Islet of Langerhans (tissue), 1 donor: ENCODE measurements around the gene PTPRB.
"Not testable (repeated sequence)": the region's sequence is repeated elsewhere in the genome, so short reads cannot be mapped to it uniquely, and the experiment has no call there.

ENCODE experiments used
- FAIRE-seq: peaks from one replicate; lab custom pipeline; 2011; peaks lifted over from hg19 to GRCh38; lab: Jason Lieb, UNC

Gene PTPRB

DNA sequence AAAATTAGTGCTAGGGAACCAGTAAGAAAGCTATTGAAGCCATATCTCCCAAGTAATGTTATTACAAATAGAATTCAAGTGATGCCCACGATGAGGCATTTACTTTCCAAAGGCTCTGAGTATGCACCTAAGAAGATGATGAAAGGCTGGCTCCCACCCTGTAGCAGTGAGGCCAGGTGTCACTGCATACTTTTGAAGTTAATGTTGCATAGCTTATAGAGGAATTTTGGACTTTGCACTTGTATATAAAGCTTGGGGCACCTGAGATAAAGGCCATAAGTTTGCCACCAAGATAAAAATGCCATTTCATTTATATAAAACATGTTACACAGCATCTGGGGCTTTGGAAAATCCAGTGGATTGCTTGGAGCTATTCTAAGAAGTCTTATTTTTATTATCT lies 96.2 kb downstream of the PTPRB start:
- no peak for FAIRE-seq

DNA sequence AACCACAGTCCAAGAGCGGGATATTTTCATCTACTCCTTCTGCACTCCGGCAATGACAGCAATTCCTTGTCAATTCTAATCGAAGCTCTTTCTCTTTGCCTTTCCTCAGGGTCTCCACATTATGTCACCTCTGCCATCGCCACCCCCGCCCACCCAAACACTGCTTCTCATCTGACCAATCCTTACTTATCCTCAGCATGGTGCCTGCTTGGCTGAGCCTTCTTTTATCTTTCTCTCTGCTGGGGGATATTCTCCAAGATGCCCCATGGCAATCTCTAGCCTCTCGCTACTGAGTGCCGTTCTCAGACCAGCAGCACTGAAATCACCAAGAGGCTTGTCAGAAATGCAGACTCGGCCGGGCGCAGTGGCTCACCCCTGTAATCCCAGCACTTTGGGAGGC lies 100.6 kb downstream of the PTPRB start:
- FAIRE-seq, result no peak

DNA sequence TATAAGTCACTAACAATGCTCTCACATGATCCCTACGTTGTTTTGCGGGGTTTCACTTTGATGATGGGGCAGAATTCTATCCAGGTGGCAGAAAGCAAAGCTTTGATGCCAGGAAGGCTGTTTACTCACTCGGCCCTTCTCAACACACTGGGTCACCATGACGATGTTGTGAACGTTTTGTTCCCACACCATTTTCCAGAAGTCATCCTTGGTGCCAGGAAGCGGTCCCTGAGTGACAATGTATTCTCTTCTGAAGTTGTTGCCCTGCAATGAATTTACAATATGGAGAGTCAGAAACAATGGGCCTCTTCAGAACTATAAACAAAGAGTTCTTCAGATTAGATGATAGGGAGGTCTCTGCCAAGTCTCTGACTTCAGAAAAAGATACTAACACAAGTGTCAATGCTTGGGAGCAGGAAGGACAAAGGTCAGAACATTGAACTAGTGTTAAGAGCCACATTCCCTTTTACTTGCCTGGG lies 101.3 kb downstream of the PTPRB start:
- FAIRE-seq, result no peak

DNA sequence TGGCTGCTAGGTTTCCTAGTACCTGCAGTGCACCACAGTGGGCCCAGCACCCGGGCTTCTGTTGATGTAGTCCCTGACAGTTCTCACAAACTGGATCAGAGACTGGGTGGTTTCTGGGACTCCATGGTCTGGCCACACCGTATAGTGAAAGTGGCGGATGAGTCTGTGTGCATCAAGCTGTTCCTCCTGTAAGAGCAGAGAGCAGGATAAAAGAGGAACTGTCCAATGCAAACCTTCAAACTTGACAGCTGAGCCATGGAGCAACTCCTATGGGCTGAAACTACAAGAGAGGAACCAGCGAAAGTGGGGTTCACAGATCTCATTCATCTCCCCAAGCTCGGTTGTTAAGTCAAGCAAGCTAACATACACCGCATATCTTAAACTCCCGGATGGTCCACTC lies 102.8 kb downstream of the PTPRB start:
- FAIRE-seq, result no peak

DNA sequence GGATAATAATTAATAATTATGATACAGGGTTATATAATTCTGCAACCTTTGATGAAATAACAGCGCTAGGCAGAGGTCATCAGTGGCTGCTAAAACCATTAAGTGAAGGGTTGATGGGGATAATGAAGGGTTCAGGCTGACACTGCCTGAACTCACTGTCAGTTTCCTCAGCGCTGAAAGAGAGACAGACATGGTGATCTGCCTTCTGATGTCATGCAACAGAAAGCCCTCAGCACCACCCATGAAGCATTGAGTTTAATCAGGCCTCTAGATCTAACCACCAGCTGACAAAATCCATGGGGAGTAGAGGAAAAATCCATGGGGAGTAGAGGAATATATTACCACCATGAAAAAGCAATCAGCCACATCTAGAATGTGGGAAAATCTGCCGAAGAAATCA lies 107.6 kb downstream of the PTPRB start:
- no peak for FAIRE-seq

DNA sequence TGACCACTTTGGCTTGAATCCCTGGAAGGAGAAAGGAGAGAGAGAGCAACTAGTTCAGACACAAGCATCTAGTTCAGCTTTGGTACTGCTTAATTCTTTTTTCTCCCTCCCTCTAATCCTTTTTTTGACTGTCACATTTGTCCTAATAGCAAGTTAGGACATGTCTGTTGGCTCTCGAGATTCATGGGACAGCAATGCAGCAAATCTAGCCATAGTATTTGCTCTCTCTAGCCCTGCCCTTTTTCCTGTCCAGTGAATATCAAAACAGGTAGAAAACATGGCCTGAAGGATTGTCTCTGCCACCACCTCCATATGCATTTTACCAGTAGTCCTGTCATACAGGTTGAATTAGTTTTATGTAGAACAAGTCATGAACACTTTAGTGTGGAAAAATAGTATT lies 116.4 kb downstream of the PTPRB start:
- FAIRE-seq, result no peak

DNA sequence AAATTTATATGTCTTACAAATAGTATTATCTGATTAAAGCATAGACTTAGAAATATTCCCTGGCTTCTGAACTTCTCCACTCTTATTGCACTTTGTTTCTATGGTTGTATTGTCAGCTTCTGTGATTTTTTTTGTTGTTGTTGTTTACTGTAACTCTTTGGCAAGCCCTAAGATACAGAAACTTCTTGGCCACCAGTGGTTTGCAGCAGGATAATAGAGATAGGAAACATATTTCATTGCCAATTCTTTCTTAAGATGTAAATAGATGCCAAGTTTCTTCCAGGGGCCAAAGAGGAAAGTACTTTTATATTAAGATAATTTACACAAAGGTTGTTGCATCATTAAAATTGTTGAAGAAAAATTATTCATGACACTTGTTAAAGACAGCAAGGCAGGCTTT lies 123.8 kb downstream of the PTPRB start:
- no peak for FAIRE-seq

DNA sequence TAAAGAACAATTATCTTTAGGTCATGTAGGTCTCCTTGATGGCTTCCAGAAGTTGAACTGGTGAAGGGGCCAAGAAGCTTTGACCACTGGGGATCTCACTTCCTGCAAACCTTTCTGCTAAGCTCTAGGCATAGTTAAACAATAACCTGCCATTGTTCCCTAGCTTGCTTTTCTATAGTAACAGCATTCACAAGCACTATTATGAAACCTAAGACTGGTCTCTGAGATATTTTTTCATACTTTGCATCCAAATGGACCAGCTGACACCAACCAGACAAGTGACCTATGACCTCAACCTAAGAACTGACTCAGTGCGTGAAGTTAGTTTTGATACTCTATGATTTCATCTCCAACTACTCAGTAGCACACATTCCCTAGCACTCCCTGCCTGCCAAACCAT lies 129.1 kb downstream of the PTPRB start:
- no peak for FAIRE-seq

DNA sequence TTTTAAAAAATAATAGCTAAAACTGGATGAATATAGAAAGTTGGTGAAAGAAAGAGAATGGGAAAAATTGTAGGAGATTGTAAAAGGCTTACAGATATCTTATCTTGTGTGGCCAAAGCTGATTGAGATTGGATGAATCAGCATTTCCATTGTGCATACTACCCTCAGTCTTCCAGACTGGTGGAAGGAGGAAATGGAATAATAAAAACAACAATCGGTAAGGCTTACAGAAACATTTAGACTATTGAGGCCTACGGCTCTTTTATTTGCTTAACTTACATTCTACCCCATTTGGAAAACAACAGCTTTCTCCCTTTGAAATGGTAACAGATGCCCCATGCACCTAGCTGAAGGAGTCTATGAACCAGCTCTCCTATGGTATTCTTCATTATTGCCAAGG lies 129.8 kb downstream of the PTPRB start:
- no peak for FAIRE-seq

DNA sequence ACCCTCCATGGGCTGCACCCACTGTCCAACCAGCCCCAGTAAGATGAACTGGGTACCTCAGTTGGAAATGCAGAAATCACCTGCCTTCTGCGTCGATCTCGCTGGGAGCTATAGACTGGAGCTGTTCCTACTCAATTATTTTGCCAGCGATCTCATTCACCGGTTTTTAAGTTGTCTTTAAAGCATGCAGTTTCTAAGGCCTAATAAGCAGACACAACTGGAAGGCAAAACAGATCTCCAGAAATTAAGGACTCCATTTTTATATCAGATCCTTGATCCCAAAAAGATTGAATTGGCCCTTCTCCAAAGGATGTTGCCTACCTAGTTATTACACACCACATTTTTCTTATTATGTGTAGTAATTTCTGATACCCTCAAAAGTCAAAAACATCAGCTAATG lies 139.7 kb downstream of the PTPRB start:
- no peak for FAIRE-seq

DNA sequence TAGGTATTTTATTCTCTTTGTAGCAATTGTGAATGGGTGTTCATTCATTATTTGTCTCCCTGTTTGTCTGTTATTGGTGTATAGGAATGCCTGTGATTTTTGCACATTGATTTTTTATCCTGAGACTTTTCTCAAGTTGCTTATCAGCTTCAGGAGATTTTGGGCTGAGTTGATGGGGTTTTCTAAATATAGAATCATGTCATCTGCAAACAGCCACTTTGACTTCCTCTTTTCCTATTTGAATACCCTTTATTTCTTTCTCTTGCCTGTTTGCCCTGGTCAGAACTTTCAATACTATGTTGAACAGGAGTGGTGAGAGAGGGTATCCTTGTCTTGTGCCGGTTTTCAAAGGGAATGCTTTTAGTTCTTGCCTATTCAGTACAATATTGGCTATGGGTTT lies 144.3 kb downstream of the PTPRB start:
- not testable (repeated sequence) for FAIRE-seq

DNA sequence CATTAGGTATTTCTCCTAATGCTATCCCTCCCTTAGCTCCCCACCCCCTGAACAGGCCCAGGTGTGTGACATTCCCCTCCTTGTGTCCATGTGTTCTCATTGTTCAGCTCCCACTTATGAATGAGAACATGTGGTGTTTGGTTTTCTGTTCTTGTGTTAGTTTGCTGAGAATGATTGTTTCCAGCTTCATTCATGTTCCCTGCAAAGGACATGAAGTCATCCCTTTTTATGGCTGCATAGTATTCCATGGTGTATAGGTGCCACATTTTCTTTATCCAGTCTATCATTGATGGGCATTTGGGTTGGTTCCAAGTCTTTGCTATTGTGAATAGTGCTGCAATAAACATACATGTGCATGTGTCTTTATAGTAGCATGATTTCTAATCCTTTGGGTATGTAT lies 146.3 kb downstream of the PTPRB start:
- FAIRE-seq, result not testable (repeated sequence)

DNA sequence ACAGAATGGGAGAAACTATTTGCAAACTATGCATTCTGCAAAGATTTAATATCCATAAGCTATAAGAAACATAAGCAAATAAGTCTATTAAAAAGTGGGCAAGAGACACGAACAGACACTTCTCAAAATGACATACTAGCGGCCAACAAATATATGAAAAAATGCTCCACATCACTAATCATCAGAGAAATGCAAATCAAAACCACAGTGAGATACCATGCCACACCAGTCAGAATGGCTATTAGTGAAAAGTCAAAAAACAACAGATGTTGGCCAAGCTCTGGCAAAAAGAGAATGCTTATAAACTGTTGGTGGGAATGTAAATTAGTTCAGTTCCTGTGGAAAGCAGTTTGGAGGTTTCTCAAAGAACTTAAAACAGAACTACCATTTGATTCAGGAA lies 149.8 kb downstream of the PTPRB start:
- no peak for FAIRE-seq

DNA sequence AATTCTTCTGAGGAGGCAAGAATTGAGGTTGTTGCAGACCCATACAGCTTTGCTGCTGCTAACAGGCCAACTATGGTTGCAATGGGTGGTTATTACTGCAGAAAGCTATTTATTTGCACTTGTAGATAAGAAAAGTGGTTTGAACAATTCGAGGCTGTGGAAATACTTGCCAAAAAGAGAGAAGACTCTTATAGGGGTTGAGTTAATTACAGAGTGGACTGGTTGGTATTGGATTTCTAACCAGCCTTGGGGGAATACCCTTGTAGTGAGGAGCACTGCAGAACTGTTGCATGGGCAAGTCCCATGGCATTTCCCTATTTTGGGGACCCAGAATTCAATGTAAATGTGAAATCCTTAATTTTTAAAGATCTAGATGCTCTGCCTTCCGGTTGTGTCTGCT lies 150.6 kb downstream of the PTPRB start:
- FAIRE-seq, result no peak

DNA sequence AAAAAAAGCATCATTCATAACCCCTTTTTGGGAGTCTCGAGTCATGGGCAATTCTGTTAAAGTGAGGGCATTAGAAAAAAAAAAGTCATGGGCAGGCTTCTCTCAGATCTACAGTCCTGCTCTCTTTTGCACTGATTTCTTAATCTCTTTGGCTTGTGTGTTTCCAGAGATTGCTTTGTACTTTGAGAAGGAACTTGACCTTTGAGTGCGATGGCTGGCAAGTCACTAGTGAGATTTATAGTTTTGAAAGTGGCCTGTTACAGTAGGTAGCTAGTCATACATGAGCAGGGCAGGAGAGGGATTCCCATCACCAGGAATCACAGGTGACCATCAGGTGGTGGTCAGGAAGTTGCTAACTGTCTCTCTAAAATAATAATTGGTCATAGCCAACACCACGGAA lies 151.5 kb downstream of the PTPRB start:
- FAIRE-seq, result no peak

DNA sequence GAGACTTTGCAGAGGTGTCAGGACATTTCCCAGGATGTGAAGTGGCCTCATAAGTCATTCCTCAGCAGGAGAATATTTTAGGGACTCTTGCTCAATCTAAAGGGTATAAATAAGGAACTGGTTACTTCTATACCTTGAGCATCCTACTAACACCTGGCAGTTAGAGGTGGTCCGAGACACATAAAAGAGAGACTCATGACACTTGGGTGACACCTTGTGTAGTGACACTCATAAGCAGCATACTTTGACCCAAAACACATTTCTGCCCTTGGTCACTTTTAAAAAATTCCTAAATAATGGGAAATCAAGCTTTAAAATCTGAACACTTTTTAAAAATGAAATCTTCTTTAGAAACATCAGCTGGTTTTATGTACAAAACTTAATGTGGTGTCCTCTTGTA lies 152.8 kb downstream of the PTPRB start:
- FAIRE-seq, result no peak

DNA sequence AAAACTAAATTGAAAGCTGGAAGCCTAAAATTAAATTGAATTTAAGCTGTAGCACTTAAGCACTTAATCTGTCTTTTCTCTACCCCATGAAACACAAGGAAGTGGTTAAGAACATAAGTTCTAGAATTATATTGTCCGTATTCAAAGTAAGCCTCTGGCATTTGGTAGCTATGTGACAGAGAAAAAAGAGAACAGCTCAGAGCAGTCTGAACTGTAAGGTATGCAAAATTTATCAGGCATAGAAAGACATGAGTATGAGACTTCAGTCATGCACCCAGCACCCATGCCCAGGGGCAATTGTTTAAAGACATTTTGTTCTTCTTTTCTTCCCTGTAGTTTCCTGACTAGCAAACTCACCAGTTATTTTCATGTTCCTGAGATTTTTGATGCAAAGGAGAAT lies 154.5 kb downstream of the PTPRB start:
- FAIRE-seq, result no peak

DNA sequence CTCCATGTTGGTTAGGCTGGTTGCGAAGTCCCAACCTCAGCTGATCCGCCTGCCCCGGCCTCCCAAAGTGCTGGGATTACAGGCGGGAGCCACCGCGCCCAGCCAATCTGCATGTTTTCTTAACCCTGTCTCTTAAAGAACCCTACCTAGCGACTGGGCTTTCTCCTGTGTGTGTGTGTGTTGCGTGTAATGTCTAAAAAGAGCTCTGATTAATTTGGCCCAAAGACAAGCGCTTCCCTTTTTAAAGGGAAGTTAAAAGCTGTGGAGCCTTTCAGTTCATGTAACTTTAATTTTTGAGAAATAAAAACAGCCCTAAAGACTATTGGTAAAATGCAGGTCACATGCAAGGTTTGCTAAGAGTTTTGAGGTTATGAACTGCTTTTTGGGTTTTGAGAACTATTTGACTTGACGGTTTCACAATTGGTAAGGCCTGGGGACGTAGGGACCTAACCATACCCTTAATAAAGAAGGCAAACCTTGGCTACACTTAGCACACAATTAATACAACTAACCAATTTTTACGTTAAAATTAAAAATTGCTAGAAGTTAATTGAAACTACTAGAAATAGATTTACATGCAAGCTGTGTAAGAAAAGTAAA lies 167.9 kb downstream of the PTPRB start:
- FAIRE-seq, result no peak

DNA sequence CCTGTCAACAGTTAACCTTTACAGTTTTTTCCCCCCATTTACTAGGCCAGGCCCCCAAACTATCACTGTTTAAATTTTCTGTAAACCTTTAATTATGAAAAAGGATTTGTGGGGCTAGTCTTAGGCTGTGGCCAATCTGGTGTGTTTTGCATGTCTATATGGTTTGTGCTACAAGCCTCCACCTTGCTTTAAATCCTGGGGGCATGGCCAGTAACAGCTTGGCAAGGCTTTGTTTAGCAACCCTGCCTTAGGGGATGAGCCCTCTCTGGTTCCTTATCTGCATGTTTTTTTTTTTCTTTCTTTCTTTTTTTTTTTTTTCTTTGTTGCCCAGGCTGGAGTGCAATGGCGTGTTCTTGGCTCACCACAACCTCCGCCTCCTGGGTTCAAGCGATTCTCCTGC lies 168.5 kb downstream of the PTPRB start:
- FAIRE-seq, result no peak

DNA sequence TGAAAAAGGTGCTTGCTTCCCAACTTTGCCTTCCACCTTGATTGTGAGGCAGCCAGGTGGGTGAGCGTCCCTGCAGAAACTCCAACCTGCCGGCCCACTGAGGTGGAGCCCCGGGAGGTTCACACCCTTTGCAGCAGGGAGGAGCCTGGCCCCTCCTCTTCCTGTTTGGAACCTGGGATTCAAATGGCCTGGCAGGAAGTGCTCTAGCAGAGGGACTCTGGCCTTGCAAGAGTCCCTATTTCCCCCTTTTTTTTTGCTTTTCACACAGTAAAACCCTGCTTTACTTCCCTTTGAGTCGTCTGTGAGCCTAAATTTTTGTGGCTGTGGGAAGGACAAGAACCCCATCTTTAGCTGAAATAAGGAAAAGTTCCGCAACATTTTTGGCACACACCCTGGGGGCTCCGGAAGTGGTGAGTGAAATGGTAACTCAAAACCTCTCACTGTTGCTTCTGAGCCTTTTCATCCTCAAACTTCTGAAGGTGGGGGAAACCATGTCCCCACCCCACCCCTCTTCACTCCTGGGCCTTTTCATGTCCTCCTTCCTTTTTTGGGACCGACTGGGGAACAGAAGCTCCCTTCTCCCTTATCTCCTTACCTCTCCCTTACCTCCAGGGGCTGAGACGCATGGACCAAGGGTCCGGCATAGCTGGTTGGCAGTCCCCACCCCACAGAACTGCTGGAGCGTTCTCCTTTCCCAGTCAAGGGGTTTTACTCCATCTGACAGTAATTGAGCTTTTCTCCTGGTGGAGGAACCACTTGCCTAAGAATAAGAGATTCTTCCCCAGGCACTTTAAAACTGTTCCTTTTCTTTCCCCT lies 169.1 kb downstream of the PTPRB start:
- no peak for FAIRE-seq

DNA sequence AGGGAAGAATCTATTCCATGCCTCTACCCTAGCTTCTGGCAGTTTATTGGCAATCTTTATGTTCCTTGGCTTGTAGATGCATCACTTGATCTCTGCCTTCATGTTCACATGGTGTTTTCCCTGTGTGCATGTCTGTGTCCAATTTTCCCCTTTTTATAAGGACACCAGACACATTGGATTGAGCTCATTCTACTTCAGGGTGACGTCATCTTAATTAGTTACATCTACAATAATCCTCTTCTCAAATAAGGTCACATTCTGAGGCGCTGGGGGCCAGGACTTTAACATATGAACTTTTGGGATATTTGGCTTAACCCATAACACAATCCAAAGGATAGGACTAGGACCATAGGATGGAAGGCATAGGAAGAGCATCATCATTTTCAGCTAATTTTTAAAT lies 169.8 kb downstream of the PTPRB start:
- no peak for FAIRE-seq

DNA sequence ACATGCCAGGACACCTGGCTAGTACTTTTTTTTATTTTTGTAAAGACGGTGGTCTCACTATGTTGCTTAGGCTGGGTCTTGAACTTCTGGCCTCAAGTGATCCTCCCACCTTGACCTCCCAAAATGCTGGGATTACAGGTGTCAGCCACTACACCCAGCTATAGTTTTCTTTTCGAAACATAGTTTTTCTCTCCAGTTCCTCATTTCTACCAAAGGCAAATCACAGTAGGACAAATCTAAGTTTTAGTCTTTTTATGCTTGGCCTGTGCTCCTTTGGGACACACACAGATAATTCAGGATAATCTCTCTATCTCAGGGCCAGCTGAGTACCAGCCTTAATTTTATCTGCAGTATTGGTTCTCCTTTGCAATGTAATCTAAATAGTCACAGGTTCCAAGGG lies 170.5 kb downstream of the PTPRB start:
- no peak for FAIRE-seq
